HepG2 (cell line): Measurements from ENCODE around the gene SGIP1.

Experiments
- KDM3A ChIP-seq: IDR thresholded peaks from 2 replicates; pipeline ENCODE4 v1.6.1; 2018; ENCODE audit warnings: low read depth, missing compliant biosample characterization
- MTA3 ChIP-seq: sonication (generic); formaldehyde crosslinking; IDR thresholded peaks from 2 replicates; pipeline ENCODE4 v1.4.0; 2020; ENCODE audit warnings: missing genetic modification reagents
- SMAD3 ChIP-seq: sonication (generic); formaldehyde crosslinking; IDR thresholded peaks from 2 replicates; pipeline ENCODE4 v1.4.0; 2020; ENCODE audit warnings: missing genetic modification reagents
- ZNF138 ChIP-seq: sonication (generic); formaldehyde crosslinking; IDR thresholded peaks from 2 replicates; pipeline ENCODE4 v1.5.0; 2020; ENCODE audit warnings: mild to moderate bottlenecking, low read depth, missing genetic modification reagents
- TF ChIP-seq, protein P1 (sequence below): sonication (generic); formaldehyde crosslinking; IDR thresholded peaks from 2 replicates; pipeline ENCODE4 v1.4.0; 2020; ENCODE audit warnings: missing genetic modification reagents, borderline replicate concordance
- TF ChIP-seq, protein P2 (sequence below), 2 experiments: sonication (generic) in 1 of 2; formaldehyde crosslinking in 1 of 2; IDR thresholded peaks; 2 replicates each; pipeline versions ENCODE4 v1.4.0 to v1.6.1; 2016 to 2020; ENCODE audit warnings: borderline replicate concordance in 1 of 2, low read depth in 1 of 2, mild to moderate bottlenecking in 1 of 2, missing genetic modification reagents in 1 of 2

GRCh38 chr1:66686406-66686805, 152.5 kb downstream of the SGIP1 start:
- TF ChIP-seq, protein P1, sequence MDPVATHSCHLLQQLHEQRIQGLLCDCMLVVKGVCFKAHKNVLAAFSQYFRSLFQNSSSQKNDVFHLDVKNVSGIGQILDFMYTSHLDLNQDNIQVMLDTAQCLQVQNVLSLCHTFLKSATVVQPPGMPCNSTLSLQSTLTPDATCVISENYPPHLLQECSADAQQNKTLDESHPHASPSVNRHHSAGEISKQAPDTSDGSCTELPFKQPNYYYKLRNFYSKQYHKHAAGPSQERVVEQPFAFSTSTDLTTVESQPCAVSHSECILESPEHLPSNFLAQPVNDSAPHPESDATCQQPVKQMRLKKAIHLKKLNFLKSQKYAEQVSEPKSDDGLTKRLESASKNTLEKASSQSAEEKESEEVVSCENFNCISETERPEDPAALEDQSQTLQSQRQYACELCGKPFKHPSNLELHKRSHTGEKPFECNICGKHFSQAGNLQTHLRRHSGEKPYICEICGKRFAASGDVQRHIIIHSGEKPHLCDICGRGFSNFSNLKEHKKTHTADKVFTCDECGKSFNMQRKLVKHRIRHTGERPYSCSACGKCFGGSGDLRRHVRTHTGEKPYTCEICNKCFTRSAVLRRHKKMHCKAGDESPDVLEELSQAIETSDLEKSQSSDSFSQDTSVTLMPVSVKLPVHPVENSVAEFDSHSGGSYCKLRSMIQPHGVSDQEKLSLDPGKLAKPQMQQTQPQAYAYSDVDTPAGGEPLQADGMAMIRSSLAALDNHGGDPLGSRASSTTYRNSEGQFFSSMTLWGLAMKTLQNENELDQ (CRISPR knock-in tag), result no peak
- TF ChIP-seq, protein P2, sequence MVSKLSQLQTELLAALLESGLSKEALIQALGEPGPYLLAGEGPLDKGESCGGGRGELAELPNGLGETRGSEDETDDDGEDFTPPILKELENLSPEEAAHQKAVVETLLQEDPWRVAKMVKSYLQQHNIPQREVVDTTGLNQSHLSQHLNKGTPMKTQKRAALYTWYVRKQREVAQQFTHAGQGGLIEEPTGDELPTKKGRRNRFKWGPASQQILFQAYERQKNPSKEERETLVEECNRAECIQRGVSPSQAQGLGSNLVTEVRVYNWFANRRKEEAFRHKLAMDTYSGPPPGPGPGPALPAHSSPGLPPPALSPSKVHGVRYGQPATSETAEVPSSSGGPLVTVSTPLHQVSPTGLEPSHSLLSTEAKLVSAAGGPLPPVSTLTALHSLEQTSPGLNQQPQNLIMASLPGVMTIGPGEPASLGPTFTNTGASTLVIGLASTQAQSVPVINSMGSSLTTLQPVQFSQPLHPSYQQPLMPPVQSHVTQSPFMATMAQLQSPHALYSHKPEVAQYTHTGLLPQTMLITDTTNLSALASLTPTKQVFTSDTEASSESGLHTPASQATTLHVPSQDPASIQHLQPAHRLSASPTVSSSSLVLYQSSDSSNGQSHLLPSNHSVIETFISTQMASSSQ (IDR thresholded peaks at IDR 0.05; ENCODE audit: low read depth), result no peak
- TF ChIP-seq, protein P2 (CRISPR knock-in tag; IDR thresholded peaks at IDR 0.05; ENCODE audit: borderline replicate concordance), result no peak
- TF ChIP-seq ZNF138 (CRISPR knock-in tag) (no peak), KDM3A (no peak), SMAD3 (CRISPR knock-in tag) (no peak), MTA3 (CRISPR knock-in tag) (no peak)
